NAMALWA (cell line): ENCODE measurements around the gene TNFAIP8L1.

Experiments used
- DNase-seq: peaks from one replicate; pipeline ENCODE4 v3.0.0-alpha.2; 2015; ENCODE audit warnings: low spot score

The TNFAIP8L1 gene

DNA sequence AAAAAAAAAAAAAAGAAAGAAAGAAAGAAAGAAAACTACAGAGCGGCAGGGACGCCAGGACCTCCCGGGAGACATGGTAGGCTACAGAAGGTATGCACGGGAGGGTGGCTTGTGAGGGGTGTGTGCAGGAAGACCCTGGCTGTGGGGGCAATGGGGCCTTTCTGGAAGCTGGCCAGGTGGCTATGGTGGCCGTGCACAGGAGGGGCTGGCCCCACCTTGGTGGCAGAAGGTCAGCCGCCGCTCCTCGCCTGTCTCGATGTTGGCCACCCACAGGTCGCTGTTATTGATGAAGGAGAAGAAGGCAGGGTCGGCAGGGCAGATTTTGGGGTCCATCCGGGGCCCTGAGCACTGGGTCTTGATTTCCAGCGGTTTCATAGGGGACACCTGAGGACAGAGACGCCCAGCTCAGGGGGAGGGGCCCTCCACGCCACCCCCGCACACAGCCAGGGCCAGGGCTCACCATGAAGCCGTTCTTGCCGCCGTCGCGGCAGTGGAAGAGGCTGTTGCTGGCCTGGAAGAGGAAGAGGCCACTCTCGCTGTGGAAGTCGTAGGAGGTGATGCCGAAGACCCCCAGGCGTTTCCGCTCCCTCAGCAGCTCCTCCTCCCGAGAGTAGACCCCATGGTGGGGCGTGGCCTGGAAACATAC is 64.5 kb downstream of the TNFAIP8L1 start:
- DNase-seq, result no peak

DNA sequence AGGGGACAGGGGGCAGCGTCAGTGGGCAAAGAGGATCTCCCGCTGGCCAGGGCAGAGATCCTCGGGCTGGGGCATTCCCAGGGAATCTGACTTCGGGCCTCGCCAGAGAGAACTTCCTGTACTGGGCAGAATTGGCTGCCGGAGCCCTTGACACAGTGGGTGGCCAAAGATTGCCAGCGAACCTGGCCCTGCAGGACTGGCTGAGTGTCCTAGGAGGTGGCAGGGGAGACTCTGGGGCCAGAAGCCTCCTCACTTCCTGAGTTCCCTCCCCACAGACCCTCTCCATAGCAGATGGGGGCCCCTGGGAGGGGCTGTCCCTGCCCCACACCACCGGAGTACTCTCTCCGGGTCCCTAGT is 65.0 kb downstream of the TNFAIP8L1 start:
- DNase-seq, result no peak
